ENCODE results near the gene PEX10. TPM values are rescaled to one million over a fixed set of nuclear protein-coding genes. Genes with fewer than 3 reads are reported as not detected.

PEX10 gene
- total and polyA plus RNA-seq, 10 of the 15 experiments (the other 5 are each of a cell fraction or from before 2014, with no cell fraction given) = 0.24 to 24.9 (median 16.8) TPM; not detected in 1

DNA sequence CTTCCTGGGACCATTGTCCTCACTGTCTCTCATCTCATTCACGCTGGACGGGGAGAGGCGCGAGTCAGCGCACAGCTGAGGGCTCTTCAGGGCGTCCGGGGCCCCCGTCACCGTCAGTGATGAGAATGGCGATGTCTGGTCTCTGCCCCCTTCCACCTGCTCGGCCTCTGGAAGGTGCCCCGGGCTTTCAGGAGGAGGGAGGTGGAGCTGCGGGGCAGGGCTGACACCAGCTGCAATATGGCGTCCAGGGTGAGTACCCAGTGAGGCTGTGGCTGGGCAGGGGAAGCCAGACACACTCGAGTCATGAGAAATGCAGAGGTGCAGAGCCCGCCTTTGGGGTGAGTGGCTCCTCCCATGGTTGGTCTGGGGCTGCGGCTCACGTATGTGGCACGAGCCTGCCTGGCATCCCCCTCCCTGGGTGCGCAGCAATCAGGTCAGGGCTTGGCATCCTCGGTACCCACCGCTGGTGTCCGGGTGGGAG is 36.1 kb downstream of the PEX10 start (continued):
- no peak for TF ChIP-seq CBX3 (IDR thresholded peaks at IDR 0.05; ENCODE audit: borderline replicate concordance, low read depth)

DNA sequence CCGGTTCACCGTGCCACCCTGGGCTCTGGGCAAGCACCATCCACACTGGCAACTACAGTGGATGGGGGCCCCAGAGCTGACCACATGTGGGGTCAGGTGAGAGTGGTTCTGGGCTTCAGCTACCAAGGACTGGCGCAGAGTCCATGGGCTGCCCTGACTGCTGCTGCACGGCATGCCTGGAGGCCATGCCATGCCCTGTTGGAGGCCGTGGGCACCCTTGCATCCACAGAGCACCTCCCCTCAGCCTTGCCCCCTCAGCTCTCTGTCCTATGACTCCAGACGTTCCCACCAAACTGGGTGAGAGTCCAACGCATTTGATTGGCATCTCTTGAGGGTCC is 36.5 kb downstream of the PEX10 start:
- DNase-seq (ENCODE audit: low read depth, low spot score) = no peak
- TF ChIP-seq, protein P1, sequence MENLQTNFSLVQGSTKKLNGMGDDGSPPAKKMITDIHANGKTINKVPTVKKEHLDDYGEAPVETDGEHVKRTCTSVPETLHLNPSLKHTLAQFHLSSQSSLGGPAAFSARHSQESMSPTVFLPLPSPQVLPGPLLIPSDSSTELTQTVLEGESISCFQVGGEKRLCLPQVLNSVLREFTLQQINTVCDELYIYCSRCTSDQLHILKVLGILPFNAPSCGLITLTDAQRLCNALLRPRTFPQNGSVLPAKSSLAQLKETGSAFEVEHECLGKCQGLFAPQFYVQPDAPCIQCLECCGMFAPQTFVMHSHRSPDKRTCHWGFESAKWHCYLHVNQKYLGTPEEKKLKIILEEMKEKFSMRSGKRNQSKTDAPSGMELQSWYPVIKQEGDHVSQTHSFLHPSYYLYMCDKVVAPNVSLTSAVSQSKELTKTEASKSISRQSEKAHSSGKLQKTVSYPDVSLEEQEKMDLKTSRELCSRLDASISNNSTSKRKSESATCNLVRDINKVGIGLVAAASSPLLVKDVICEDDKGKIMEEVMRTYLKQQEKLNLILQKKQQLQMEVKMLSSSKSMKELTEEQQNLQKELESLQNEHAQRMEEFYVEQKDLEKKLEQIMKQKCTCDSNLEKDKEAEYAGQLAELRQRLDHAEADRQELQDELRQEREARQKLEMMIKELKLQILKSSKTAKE (IDR thresholded peaks at IDR 0.05; ENCODE audit: low read depth, poor library complexity, severe bottlenecking) = no peak
- TF ChIP-seq, protein P2, sequence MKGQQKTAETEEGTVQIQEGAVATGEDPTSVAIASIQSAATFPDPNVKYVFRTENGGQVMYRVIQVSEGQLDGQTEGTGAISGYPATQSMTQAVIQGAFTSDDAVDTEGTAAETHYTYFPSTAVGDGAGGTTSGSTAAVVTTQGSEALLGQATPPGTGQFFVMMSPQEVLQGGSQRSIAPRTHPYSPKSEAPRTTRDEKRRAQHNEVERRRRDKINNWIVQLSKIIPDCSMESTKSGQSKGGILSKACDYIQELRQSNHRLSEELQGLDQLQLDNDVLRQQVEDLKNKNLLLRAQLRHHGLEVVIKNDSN (IDR thresholded peaks at IDR 0.05; ENCODE audit: borderline replicate concordance, extremely low read length, insufficient read depth, low read depth, low read length) = no peak
- no peak for TF ChIP-seq RUNX3 (IDR thresholded peaks at IDR 0.05; ENCODE audit: low read length)
- no peak for TF ChIP-seq GABPA (IDR thresholded peaks at IDR 0.05; ENCODE audit: low read depth)
- TF ChIP-seq ZNF384 (IDR thresholded peaks at IDR 0.05; ENCODE audit: borderline replicate concordance, low read depth, low read length) = no peak
- no peak for TF ChIP-seq FOXM1 (IDR thresholded peaks at IDR 0.05; ENCODE audit: low read depth, low read length)
- no peak for TF ChIP-seq BMI1 (IDR thresholded peaks at IDR 0.05; ENCODE audit: borderline replicate concordance)
- no peak for TF ChIP-seq SMC3 (IDR thresholded peaks at IDR 0.05; ENCODE audit: borderline replicate concordance, low read length)
- TF ChIP-seq ZNF622 (IDR thresholded peaks at IDR 0.05) = no peak
- TF ChIP-seq MXI1 (IDR thresholded peaks at IDR 0.05; ENCODE audit: low read depth, low read length) = no peak
- no peak for TF ChIP-seq NFYA (IDR thresholded peaks at IDR 0.05; ENCODE audit: borderline replicate concordance, low read depth, low read length)
- TF ChIP-seq, protein P3, sequence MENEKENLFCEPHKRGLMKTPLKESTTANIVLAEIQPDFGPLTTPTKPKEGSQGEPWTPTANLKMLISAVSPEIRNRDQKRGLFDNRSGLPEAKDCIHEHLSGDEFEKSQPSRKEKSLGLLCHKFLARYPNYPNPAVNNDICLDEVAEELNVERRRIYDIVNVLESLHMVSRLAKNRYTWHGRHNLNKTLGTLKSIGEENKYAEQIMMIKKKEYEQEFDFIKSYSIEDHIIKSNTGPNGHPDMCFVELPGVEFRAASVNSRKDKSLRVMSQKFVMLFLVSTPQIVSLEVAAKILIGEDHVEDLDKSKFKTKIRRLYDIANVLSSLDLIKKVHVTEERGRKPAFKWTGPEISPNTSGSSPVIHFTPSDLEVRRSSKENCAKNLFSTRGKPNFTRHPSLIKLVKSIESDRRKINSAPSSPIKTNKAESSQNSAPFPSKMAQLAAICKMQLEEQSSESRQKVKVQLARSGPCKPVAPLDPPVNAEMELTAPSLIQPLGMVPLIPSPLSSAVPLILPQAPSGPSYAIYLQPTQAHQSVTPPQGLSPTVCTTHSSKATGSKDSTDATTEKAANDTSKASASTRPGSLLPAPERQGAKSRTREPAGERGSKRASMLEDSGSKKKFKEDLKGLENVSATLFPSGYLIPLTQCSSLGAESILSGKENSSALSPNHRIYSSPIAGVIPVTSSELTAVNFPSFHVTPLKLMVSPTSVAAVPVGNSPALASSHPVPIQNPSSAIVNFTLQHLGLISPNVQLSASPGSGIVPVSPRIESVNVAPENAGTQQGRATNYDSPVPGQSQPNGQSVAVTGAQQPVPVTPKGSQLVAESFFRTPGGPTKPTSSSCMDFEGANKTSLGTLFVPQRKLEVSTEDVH (IDR thresholded peaks at IDR 0.05; ENCODE audit: low read depth, partially characterized antibody) = no peak
- intact Hi-C loops (cut with micrococcal nuclease; ENCODE audit: unreplicated experiment) = no loop called here
- no peaks in the 10 kb centered on the region for H3K27me3 ChIP-seq (replicated peaks in 1 of 2; ENCODE audit: control insufficient read depth in 2 of 2, insufficient read depth in 2 of 2, low read length in 1 of 2)
- BruUV-seq (replicated peaks) = no TSS peak
- FAIRE-seq = no peak
- ChIA-PET RAD21 (ENCODE audit: unreplicated experiment) (no interaction called here), SMC1A (ENCODE audit: uncharacterized antibody, unreplicated experiment) (no interaction called here), CTCF (interaction anchor here (1.3 kb wide), 1 partner anchor 181 kb away, joined by 3 read pairs; the partner anchor contains the start of gene FAAP20), POLR2A (no interaction called here)
- no peaks in the 10 kb centered on the region for H4K20me1 ChIP-seq (ENCODE audit: control insufficient read depth, insufficient read depth)
- ATAC-seq = no peak
- H3K9me3 ChIP-seq (replicated peaks; ENCODE audit: control insufficient read depth, insufficient read depth, low read length) = no peaks in the 10 kb centered on the region
- no peak overlapping the region for H3K27ac ChIP-seq (ENCODE audit: control insufficient read depth, insufficient read depth)
- in situ Hi-C loops (cut with MboI) = no loop called here
- H3K79me2 ChIP-seq (ENCODE audit: control insufficient read depth, insufficient read depth, low read length) = no peaks in the 10 kb centered on the region
- H3K4me1 ChIP-seq (ENCODE audit: control insufficient read depth, insufficient read depth, low read length) = peaks cover 10% of the 10 kb centered on the region
- no peak overlapping the region for H3K4me2 ChIP-seq (ENCODE audit: control insufficient read depth, insufficient read depth)
- 59% methylated on average over 7 of the region's 7 CpGs for WGBS (ENCODE audit: insufficient coverage, insufficient replicate concordance, low lambda C conversion rate, missing lambda C conversion rate)
- H2AFZ ChIP-seq (ENCODE audit: control insufficient read depth, low read depth, low read length) = no peak overlapping the region
- no peak overlapping the region for H3K9ac ChIP-seq (ENCODE audit: control insufficient read depth, insufficient read depth, low read length)
- no peak overlapping the region for H3K4me3 ChIP-seq
- no peaks in the 10 kb centered on the region for H3K36me3 ChIP-seq (ENCODE audit: control insufficient read depth in 2 of 2, insufficient read depth in 2 of 2, low read length in 1 of 2)
